Camera-type eye (tissue), 1 donor: ENCODE measurements around the gene MAGI3. TPM values are rescaled to one million over a fixed set of nuclear protein-coding genes. Genes with fewer than 3 reads are reported as not detected.

ENCODE experiments used
- total RNA-seq: library from RNA; depleted of rRNA; stranded (reverse); fragments of >200 nt; gene quantifications from one replicate; pipeline ENCODE4 v1.2.3, GENCODE V29; 2014

The MAGI3 gene
- total RNA-seq, result 50.9 TPM

GRCh38 chr1:113389953-113390834 is at the start of gene MAGI3:
Gene MAGI3 (plus strand): TSS chr1:113390515. CDS start chr1:113391034, 519 bp downstream.

